ENCODE results near the gene BDKRB1.

GRCh38 chr14:96275177-96276112 is 19.4 kb downstream of the BDKRB1 start:
- TF ChIP-seq CTCF (IDR thresholded peaks at IDR 0.05), result peak; percentile 98
- TF ChIP-seq ZNF232 (CRISPR knock-in tag; IDR thresholded peaks at IDR 0.05), result no peak
- no peak for TF ChIP-seq HMGXB4 (CRISPR knock-in tag; IDR thresholded peaks at IDR 0.05)
- no peak for TF ChIP-seq ZNF121 (CRISPR knock-in tag; IDR thresholded peaks at IDR 0.05)
- TF ChIP-seq ATF2 (CRISPR knock-in tag; IDR thresholded peaks at IDR 0.05; ENCODE audit: borderline replicate concordance, low read depth), result no peak

Measured in WTC11 (cell line).